Esophagus (tissue), 2 donors: ENCODE measurements around the gene RFPL2. TPM values are rescaled to one million over a fixed set of nuclear protein-coding genes. Genes with fewer than 3 reads are reported as not detected.
"Not testable (repeated sequence)": the region's sequence is repeated elsewhere in the genome, so short reads cannot be mapped to it uniquely, and the experiment has no call there.

Source experiments
- H3K27ac ChIP-seq, 2 donors: one replicate each; pipeline ENCODE4 v1.5.1; 2013; ENCODE audit warnings: low read depth in 2 of 2, mild to moderate bottlenecking in 2 of 2, inconsistent platforms in 1 of 2, low read length in 1 of 2, moderate library complexity in 1 of 2
- H3K27me3 ChIP-seq, 2 donors: one replicate each; pipeline ENCODE4 v1.6.1; 2013; ENCODE audit warnings: low read length in 2 of 2, control low read depth in 1 of 2, mild to moderate bottlenecking in 1 of 2; ENCODE audit not compliant: insufficient read depth in 2 of 2, control insufficient read depth in 1 of 2
- H3K36me3 ChIP-seq, 2 donors: one replicate each; pipeline ENCODE4 v1.6.1; 2013; ENCODE audit warnings: low read length in 1 of 2; ENCODE audit not compliant: control insufficient read depth in 2 of 2, insufficient read depth in 2 of 2
- H3K4me1 ChIP-seq, 2 donors: one replicate each; pipeline ENCODE4 v1.6.1; 2013; ENCODE audit warnings: low read length in 1 of 2; ENCODE audit not compliant: control insufficient read depth in 2 of 2, insufficient read depth in 2 of 2
- H3K4me3 ChIP-seq, 2 donors: one replicate each; pipeline ENCODE4 v1.5.1; 2013; ENCODE audit warnings: low read length in 2 of 2, mild to moderate bottlenecking in 2 of 2, low read depth in 1 of 2, moderate library complexity in 1 of 2
- H3K9me3 ChIP-seq, 2 donors: one replicate each; pipeline ENCODE4 v1.6.1; 2013; ENCODE audit warnings: mild to moderate bottlenecking in 2 of 2, low read depth in 1 of 2, low read length in 1 of 2, moderate library complexity in 1 of 2; ENCODE audit not compliant: control insufficient read depth in 2 of 2, insufficient read depth in 1 of 2
- WGBS, 2 donors: extraction: QIAGEN DNeasy Blood & Tissue Kit; methylation state at CpG; one replicate each; pipeline ENCODE4 v1.1.7; 2013; 5-methylcytosine and 5-hydroxymethylcytosine counted together
- polyA plus RNA-seq, 2 donors: library from polyadenylated mRNA; stranded (reverse); fragments of 200-250 nt; gene quantifications; one replicate each; pipeline ENCODE4 v1.2.3, GENCODE V29; 2013
- donor health status: healthy with polysubstance abuse.
- donor health status: Bipolar disorder and iron deficiency.

RFPL2 gene
- polyA plus RNA-seq, 2 donors: 0.05 TPM; not detected in 1

- not testable (repeated sequence) for H3K4me1 ChIP-seq, H3K27ac ChIP-seq, H3K9me3 ChIP-seq, H3K4me3 ChIP-seq, H3K36me3 ChIP-seq, H3K27me3 ChIP-seq
- 60 to 63% methylated on average over 7 of the region's 7 CpGs for WGBS, 2 donors
These were observed 54.2 kb downstream of the RFPL2 start for GRCh38 chr22:32150647-32151046.

DNA sequence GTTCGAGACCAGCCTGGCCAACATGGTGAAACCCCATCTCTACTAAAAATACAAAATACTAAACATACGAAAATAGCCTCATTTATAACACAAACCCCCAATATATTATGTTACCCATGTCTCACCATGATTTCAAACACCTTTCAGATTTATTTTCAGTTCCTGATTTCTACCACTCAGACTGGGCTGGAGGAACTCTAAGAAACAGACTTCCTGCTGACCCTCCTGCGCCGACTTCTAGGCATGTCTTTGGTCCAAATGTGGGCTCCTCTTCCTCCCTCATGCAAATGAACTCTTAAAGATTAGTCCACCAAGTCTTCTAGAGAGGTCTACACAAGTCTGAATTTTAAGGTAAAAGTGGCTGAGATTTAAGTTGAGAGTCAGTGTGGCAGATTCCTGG, 56.5 kb downstream of the RFPL2 start:
- H3K9me3 ChIP-seq, H3K27ac ChIP-seq, H3K4me1 ChIP-seq, H3K36me3 ChIP-seq, H3K27me3 ChIP-seq, H3K4me3 ChIP-seq: not testable (repeated sequence)
- 86 to 89% methylated on average over 4 of the region's 4 CpGs for WGBS, 2 donors

- H3K4me1 ChIP-seq, H3K27ac ChIP-seq, H3K36me3 ChIP-seq, H3K4me3 ChIP-seq, H3K9me3 ChIP-seq, H3K27me3 ChIP-seq: not testable (repeated sequence)
- 91 to 93% methylated on average over 7 to 8 of the region's 8 CpGs for WGBS, 2 donors
These were observed 57.7 kb downstream of the RFPL2 start for GRCh38 chr22:32147128-32147527.

DNA sequence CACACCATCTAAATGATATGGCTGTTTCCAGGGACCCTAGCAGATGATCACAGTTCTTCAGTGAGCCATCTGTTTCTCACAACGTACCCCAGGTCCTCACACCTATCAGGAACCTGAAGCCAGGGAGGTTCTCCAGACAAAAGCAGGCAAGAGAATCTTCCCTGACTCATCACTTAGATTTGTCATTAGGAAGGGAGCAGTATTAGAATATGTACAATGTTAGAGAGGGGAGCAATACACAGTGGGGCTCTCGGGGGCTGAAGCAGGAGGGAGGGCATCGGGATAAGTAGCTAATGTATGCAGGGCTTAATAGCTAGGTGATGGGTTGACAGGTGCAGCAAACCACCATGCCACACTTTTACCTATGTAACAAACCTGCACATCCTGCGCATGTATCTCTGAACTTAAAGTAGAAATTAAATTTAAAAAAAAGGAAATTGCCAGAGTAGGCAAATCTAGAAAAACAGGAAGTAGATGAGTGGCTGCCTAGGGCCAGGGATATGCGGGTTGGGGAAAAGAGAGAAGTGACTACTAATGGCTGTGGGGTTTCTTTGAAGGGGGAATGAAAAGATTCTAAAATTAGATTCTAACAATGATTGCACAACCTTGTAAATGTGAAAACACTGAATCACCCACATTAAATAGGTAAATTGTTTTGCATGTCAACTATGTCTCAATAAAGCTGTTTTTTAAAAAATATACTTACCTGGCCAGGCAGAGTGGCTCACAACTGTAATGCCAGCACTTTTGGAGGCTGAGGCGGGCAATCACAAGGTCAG, 60.2 kb downstream of the RFPL2 start:
- 71 to 75% methylated on average over 6 of the region's 6 CpGs for WGBS, 2 donors
- no peaks in the 10 kb centered on the region for H3K36me3 ChIP-seq

GRCh38 chr22:32142600-32142999, 62.3 kb downstream of the RFPL2 start:
- Histone ChIP-seq H3K36me3 (no peaks in the 10 kb centered on the region), H3K4me3 (no peak overlapping the region), H3K4me1 (no peaks in the 10 kb centered on the region), H3K9me3 (peaks cover 0 to 2% of the 10 kb centered on the region in 2 donors), H3K27ac (no peak overlapping the region), H3K27me3 (no peaks in the 10 kb centered on the region)

More for the DNA sequence above, 60.2 kb downstream of the RFPL2 start:
- no peaks in the 10 kb centered on the region for H3K4me1 ChIP-seq
- no peaks in the 10 kb centered on the region for H3K27me3 ChIP-seq
- no peak overlapping the region for H3K27ac ChIP-seq
- no peak overlapping the region for H3K4me3 ChIP-seq
- no peaks in the 10 kb centered on the region for H3K9me3 ChIP-seq

- not testable (repeated sequence) for H3K4me3 ChIP-seq, H3K36me3 ChIP-seq, H3K4me1 ChIP-seq, H3K9me3 ChIP-seq, H3K27ac ChIP-seq, H3K27me3 ChIP-seq
- 58% methylated on average over 5 to 6 of the region's 6 CpGs for whole genome bisulfite sequencing, 2 donors
These were observed 64.2 kb downstream of the RFPL2 start for GRCh38 chr22:32140688-32141087.

Other genes starting within 250 kb of the RFPL2 start
- 1 to 10 TPM; 1.4 to 3.7 TPM for gene SLC5A1, start 161.8 kb downstream of the RFPL2 start, polyA plus RNA-seq
- not detected for gene C22orf42, start 45.8 kb downstream of the RFPL2 start, polyA plus RNA-seq
- under 1 TPM; 0.08 to 0.12 TPM for gene SLC5A4, start 50.3 kb upstream of the RFPL2 start, polyA plus RNA-seq
- not detected for gene RFPL3, start 152.8 kb upstream of the RFPL2 start, polyA plus RNA-seq
- gene RTCB, start 207.2 kb upstream of the RFPL2 start, polyA plus RNA-seq: 10 to 100 TPM; 12.8 to 52.3 TPM